BE2C (cell line): Measurements from ENCODE around the gene KLF16.
A peak's percentile ranks its signal among the peaks of the same experiment; 100 is the strongest.

Experiments used
- DNase-seq: peaks from one replicate; pipeline ENCODE4 v3.0.0-alpha.2; 2020
- H3K27me3 ChIP-seq: fragments of 250-450 bp; sonication (Bioruptor Pico); 2 replicates; pipeline ENCODE4 v1.5.1; 2020; ENCODE audit warnings: mild to moderate bottlenecking
- H3K36me3 ChIP-seq: fragments of 250-450 bp; sonication (Bioruptor Pico); 2 replicates; pipeline ENCODE4 v1.5.1; 2020; ENCODE audit warnings: mild to moderate bottlenecking
- H3K4me1 ChIP-seq: fragments of 250-450 bp; sonication (Bioruptor Pico); 2 replicates; pipeline ENCODE4 v1.5.1; 2020
- H3K4me3 ChIP-seq: 2 replicates; pipeline ENCODE4 v1.5.1; 2011; ENCODE audit warnings: low read depth, low read length
- H3K9me3 ChIP-seq: fragments of 250-450 bp; sonication (Bioruptor Pico); 2 replicates; pipeline ENCODE4 v1.5.1; 2020
- TF ChIP-seq, protein P1 (sequence below): IDR thresholded peaks from 2 replicates; pipeline ENCODE4 v1.5.1; 2012; ENCODE audit warnings: mild to moderate bottlenecking, low read depth, low read length

Gene KLF16

GRCh38 chr19:1811472-1811894 is 51.9 kb downstream of the KLF16 start:
- DNase-seq = peak; percentile 70
- TF ChIP-seq, protein P1, sequence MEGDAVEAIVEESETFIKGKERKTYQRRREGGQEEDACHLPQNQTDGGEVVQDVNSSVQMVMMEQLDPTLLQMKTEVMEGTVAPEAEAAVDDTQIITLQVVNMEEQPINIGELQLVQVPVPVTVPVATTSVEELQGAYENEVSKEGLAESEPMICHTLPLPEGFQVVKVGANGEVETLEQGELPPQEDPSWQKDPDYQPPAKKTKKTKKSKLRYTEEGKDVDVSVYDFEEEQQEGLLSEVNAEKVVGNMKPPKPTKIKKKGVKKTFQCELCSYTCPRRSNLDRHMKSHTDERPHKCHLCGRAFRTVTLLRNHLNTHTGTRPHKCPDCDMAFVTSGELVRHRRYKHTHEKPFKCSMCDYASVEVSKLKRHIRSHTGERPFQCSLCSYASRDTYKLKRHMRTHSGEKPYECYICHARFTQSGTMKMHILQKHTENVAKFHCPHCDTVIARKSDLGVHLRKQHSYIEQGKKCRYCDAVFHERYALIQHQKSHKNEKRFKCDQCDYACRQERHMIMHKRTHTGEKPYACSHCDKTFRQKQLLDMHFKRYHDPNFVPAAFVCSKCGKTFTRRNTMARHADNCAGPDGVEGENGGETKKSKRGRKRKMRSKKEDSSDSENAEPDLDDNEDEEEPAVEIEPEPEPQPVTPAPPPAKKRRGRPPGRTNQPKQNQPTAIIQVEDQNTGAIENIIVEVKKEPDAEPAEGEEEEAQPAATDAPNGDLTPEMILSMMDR = no peak

DNA sequence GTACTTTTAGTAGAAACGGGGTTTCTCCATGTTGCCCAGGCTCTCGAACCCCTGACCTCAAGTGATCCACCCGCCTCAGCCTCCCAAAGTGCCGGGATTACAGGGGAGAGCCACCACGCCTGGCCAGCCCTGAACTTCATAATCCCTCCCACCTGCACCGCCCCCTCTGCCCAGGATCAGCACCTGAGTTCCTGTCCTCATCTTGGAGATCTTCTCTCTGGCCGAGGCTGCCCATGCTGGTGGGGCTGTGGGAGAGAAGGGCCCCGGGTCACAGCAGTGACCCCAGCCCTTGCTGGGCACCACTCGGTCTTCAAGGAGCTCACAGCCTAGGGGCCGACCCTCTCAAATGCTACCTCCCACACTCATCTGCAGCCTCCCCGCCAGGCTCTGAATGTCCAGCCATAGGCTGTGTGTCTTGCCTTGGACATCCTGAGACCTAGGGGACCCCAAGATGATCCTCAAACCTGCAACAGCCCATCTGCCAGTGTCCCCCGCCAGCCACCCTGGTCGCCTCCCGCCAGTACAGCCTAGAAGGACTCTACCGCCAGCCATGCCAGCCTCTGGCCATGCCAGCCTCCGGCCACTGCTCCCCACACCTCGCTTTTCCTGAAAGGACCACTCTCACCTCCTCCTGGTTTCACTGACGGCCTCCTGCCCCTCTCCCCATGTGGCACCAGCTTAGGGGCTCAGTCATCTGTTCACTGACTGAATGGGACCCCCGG is 52.8 kb downstream of the KLF16 start:
- TF ChIP-seq, protein P1 = no peak
- DNase-seq = peak; percentile 11
- H3K9me3 ChIP-seq = no peaks in the 10 kb centered on the region

More at GRCh38 chr19:1811472-1811894, 51.9 kb downstream of the KLF16 start:
- no peaks in the 10 kb centered on the region for H3K9me3 ChIP-seq
- no peaks in the 10 kb centered on the region for H3K4me1 ChIP-seq
- no peaks in the 10 kb centered on the region for H3K27me3 ChIP-seq
- peaks cover 9% of the 10 kb centered on the region for H3K36me3 ChIP-seq
- no peak overlapping the region for H3K4me3 ChIP-seq

DNA sequence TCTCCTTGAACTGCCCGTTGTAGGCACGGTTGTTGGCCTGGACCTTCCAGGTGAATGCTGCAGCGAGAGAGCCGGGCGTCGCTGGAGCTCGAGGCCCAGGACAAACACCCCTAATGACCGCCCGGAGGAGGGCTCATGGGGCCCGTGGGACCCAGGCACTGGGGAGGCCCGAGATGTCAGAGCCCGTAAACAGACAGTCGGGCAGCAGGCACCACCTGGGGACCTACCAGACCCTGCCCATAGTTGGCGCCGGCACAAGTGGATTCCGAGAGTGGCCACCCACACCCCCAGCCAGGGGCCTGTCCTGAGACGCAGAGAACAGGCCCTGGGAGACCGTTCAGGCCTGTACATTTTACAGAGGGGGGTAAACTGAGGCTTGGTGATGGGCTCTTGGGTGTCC is 53.7 kb downstream of the KLF16 start:
- H3K4me3 ChIP-seq = no peak overlapping the region
- no peaks in the 10 kb centered on the region for H3K27me3 ChIP-seq
- H3K4me1 ChIP-seq = no peaks in the 10 kb centered on the region
- H3K9me3 ChIP-seq = no peaks in the 10 kb centered on the region
- H3K36me3 ChIP-seq = peaks cover 2% of the 10 kb centered on the region; the same call in 1 of the 2 replicates
- DNase-seq = peak; percentile 15
- TF ChIP-seq, protein P1 = no peak

More for the DNA sequence above, 52.8 kb downstream of the KLF16 start:
- Histone ChIP-seq H3K27me3 (no peaks in the 10 kb centered on the region), H3K4me3 (no peak overlapping the region), H3K4me1 (no peaks in the 10 kb centered on the region), H3K36me3 (peaks cover 3% of the 10 kb centered on the region; the same call in 1 of the 2 replicates)

- DNase-seq = no peak
- Histone ChIP-seq H3K27me3 (no peaks in the 10 kb centered on the region), H3K4me1 (no peaks in the 10 kb centered on the region), H3K36me3 (no peaks in the 10 kb centered on the region), H3K4me3 (no peak overlapping the region), H3K9me3 (no peaks in the 10 kb centered on the region)
- TF ChIP-seq, protein P1 = no peak
Measured at GRCh38 chr19:1808395-1808731, 55.0 kb downstream of the KLF16 start.

GRCh38 chr19:1807695-1808394 is 55.5 kb downstream of the KLF16 start:
- no peaks in the 10 kb centered on the region for H3K9me3 ChIP-seq
- H3K36me3 ChIP-seq = no peaks in the 10 kb centered on the region
- no peak overlapping the region for H3K4me3 ChIP-seq
- no peaks in the 10 kb centered on the region for H3K4me1 ChIP-seq
- TF ChIP-seq, protein P1 = no peak
- DNase-seq = peak; percentile 15
- no peaks in the 10 kb centered on the region for H3K27me3 ChIP-seq

DNA sequence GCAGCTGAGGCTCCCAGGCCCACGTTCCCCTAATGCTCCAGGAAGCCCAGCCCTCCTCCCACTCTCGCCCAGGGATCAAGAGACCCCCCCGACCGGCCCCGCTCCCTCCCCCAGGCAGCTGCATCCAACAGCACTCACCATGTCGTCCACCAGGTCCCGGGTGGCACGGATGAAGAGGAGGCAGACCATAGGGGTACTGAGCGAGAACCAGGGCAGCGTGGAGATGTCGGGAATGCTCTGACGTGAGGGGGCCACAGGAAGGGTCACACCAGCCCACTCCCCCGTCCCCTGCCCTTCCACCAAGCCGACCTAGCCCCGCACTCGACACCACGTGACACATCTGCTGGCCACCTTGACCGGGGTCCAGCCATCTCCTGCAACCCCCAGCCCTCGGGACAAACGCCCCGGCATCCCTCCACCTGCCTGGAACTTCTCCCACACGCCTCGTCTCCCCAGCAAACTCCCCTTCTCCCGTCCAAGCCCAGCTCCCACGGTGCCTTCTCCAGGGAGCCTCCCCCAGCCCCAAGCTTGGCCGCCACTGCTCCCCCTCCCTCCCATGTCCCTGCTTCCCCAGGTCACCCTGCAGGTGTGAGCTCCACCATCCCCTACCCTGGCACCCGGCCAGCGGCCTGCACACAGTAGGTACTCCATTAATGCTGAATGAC is 56.2 kb downstream of the KLF16 start:
- H3K36me3 ChIP-seq = no peaks in the 10 kb centered on the region
- H3K9me3 ChIP-seq = no peaks in the 10 kb centered on the region
- no peaks in the 10 kb centered on the region for H3K27me3 ChIP-seq
- peak; percentile 11 for DNase-seq
- no peaks in the 10 kb centered on the region for H3K4me1 ChIP-seq
- H3K4me3 ChIP-seq = no peak overlapping the region
- TF ChIP-seq, protein P1 = no peak
